ENCODE data around the gene RSAD2.

Gene RSAD2

GRCh38 chr2:6881516-6881915 lies 3.9 kb downstream of the RSAD2 start:
- Histone ChIP-seq H3K27ac (ENCODE audit: low read length) (no peak overlapping the region), H3K9me2 (replicated peaks; ENCODE audit: insufficient read depth, low read length) (no peaks in the 10 kb centered on the region), H3K36me3 (replicated peaks; ENCODE audit: insufficient read depth, low read length) (no peaks in the 10 kb centered on the region), H3K4me1 (ENCODE audit: low read length) (peaks cover 17% of the 10 kb centered on the region), H3K27me3 (replicated peaks; ENCODE audit: insufficient read depth, low read length) (no peaks in the 10 kb centered on the region), H3F3A (ENCODE audit: insufficient read depth, low read length) (peaks cover 8% of the 10 kb centered on the region), H2AFZ (ENCODE audit: low read length) (no peak overlapping the region), H3K4me3 (ENCODE audit: low read length) (no peak overlapping the region), H3K9ac (ENCODE audit: low read length) (no peak overlapping the region), H3K4me2 (ENCODE audit: low read depth, low read length) (no peak overlapping the region), H4K20me1 (ENCODE audit: insufficient read depth, low read length) (no peaks in the 10 kb centered on the region), H3K9me3 (replicated peaks; ENCODE audit: insufficient read depth, low read length) (no peaks in the 10 kb centered on the region), H3K79me2 (ENCODE audit: low read length) (no peaks in the 10 kb centered on the region)
- DNase-seq, result no peak
- no peak for TF ChIP-seq EZH2phosphoT487 (IDR thresholded peaks at IDR 0.05; ENCODE audit: low read length)
- TF ChIP-seq CTCF (IDR thresholded peaks at IDR 0.05; ENCODE audit: low read length), result no peak
- no peak for TF ChIP-seq EZH2 (optimal IDR thresholded peaks at IDR 0.05; ENCODE audit: low read depth, low read length)

GRCh38 chr2:6883448-6884122 lies 6.0 kb downstream of the RSAD2 start:
- H3K36me3 ChIP-seq (replicated peaks; ENCODE audit: insufficient read depth, low read length), result no peaks in the 10 kb centered on the region
- no peaks in the 10 kb centered on the region for H4K20me1 ChIP-seq (ENCODE audit: insufficient read depth, low read length)
- no peak overlapping the region for H3K27ac ChIP-seq (ENCODE audit: low read length)
- TF ChIP-seq EZH2 (optimal IDR thresholded peaks at IDR 0.05; ENCODE audit: low read depth, low read length) (no peak), EZH2phosphoT487 (IDR thresholded peaks at IDR 0.05; ENCODE audit: low read length) (no peak), CTCF (IDR thresholded peaks at IDR 0.05; ENCODE audit: low read length) (no peak)
- no peaks in the 10 kb centered on the region for H3K9me3 ChIP-seq (replicated peaks; ENCODE audit: insufficient read depth, low read length)
- no peak overlapping the region for H2AFZ ChIP-seq (ENCODE audit: low read length)
- no peak overlapping the region for H3K9ac ChIP-seq (ENCODE audit: low read length)
- no peak overlapping the region for H3K4me3 ChIP-seq (ENCODE audit: low read length)
- no peak for DNase-seq
- H3K9me2 ChIP-seq (replicated peaks; ENCODE audit: insufficient read depth, low read length), result no peaks in the 10 kb centered on the region
- H3K4me2 ChIP-seq (ENCODE audit: low read depth, low read length), result no peak overlapping the region
- no peaks in the 10 kb centered on the region for H3F3A ChIP-seq (ENCODE audit: insufficient read depth, low read length)
- H3K79me2 ChIP-seq (ENCODE audit: low read length), result no peaks in the 10 kb centered on the region
- H3K4me1 ChIP-seq (ENCODE audit: low read length), result no peaks in the 10 kb centered on the region; the same call in 1 of the 2 replicates
- H3K27me3 ChIP-seq (replicated peaks; ENCODE audit: insufficient read depth, low read length), result no peaks in the 10 kb centered on the region

- H3F3A ChIP-seq (ENCODE audit: insufficient read depth, low read length), result no peaks in the 10 kb centered on the region
- H3K4me1 ChIP-seq (ENCODE audit: low read length), result no peaks in the 10 kb centered on the region
- H3K9me2 ChIP-seq (replicated peaks; ENCODE audit: insufficient read depth, low read length), result no peaks in the 10 kb centered on the region
- no peak overlapping the region for H3K4me2 ChIP-seq (ENCODE audit: low read depth, low read length)
- H3K9ac ChIP-seq (ENCODE audit: low read length), result no peak overlapping the region
- no peak overlapping the region for H2AFZ ChIP-seq (ENCODE audit: low read length)
- H3K36me3 ChIP-seq (replicated peaks; ENCODE audit: insufficient read depth, low read length), result no peaks in the 10 kb centered on the region
- TF ChIP-seq CTCF (IDR thresholded peaks at IDR 0.05; ENCODE audit: low read length), result no peak
- TF ChIP-seq EZH2phosphoT487 (IDR thresholded peaks at IDR 0.05; ENCODE audit: low read length), result no peak
- TF ChIP-seq EZH2 (optimal IDR thresholded peaks at IDR 0.05; ENCODE audit: low read depth, low read length), result no peak
- no peak for DNase-seq
- H3K27ac ChIP-seq (ENCODE audit: low read length), result no peak overlapping the region
- H3K4me3 ChIP-seq (ENCODE audit: low read length), result no peak overlapping the region
- H4K20me1 ChIP-seq (ENCODE audit: insufficient read depth, low read length), result no peaks in the 10 kb centered on the region
- H3K27me3 ChIP-seq (replicated peaks; ENCODE audit: insufficient read depth, low read length), result no peaks in the 10 kb centered on the region
- no peaks in the 10 kb centered on the region for H3K79me2 ChIP-seq (ENCODE audit: low read length)
- H3K9me3 ChIP-seq (replicated peaks; ENCODE audit: insufficient read depth, low read length), result no peaks in the 10 kb centered on the region
Observed at GRCh38 chr2:6885551-6885950, 8.0 kb downstream of the RSAD2 start.

Data from MM.1S (cell line).